Progenitor cell of endocrine pancreas (in vitro differentiated cells): ENCODE results near the gene GTPBP6. TPM values are rescaled to one million over a fixed set of nuclear protein-coding genes. Genes with fewer than 3 reads are reported as not detected.
"Not testable (repeated sequence)": the region's sequence is repeated elsewhere in the genome, so short reads cannot be mapped to it uniquely, and the experiment has no call there.

Experiments
- DNase-seq: peaks from one replicate; pipeline ENCODE4 v3.0.0; 2021; ENCODE audit warnings: low spot score; ENCODE audit not compliant: unreplicated experiment
- H3K27ac Mint-ChIP-seq: 2 replicates; pipeline ENCODE4 v1.8.0; 2021; ENCODE audit warnings: mild to moderate bottlenecking, moderate library complexity, mixed read lengths
- H3K27me3 Mint-ChIP-seq: 2 replicates; pipeline ENCODE4 v1.8.0; 2021; ENCODE audit warnings: mixed read lengths
- H3K36me3 Mint-ChIP-seq: 2 replicates; pipeline ENCODE4 v1.8.0; 2022; ENCODE audit warnings: mixed read lengths; ENCODE audit not compliant: insufficient read depth
- H3K4me1 Mint-ChIP-seq: 2 replicates; pipeline ENCODE4 v1.8.0; 2021; ENCODE audit warnings: low read depth, mixed read lengths
- H3K4me3 Mint-ChIP-seq: 2 replicates; pipeline ENCODE4 v1.8.0; 2021; ENCODE audit warnings: low read depth, mild to moderate bottlenecking, moderate library complexity, mixed read lengths
- H3K9me3 Mint-ChIP-seq: 2 replicates; pipeline ENCODE4 v1.8.0; 2021; ENCODE audit warnings: low read depth, mixed read lengths
- CTCF ChIP-seq: fragments of 200-600 bp; sonication (generic); IDR thresholded peaks from one replicate; pipeline ENCODE4 v1.5.0; 2021; ENCODE audit warnings: antibody characterized with exemption, mild to moderate bottlenecking; ENCODE audit not compliant: unreplicated experiment
- total RNA-seq: library from RNA; stranded (reverse); gene quantifications from 2 replicates; pipeline ENCODE4 v1.2.1, GENCODE V29; 2021

GTPBP6 gene
- total RNA-seq, 1 donor from 2014 or later: 72.7 TPM

GRCh38 chrX:311156-312129, 7.2 kb downstream of the GTPBP6 start:
- no peaks in the 10 kb centered on the region for H3K4me1 Mint-ChIP-seq
- H3K4me3 Mint-ChIP-seq: no peak overlapping the region
- TF ChIP-seq CTCF: no peak
- no peaks in the 10 kb centered on the region for H3K9me3 Mint-ChIP-seq
- no peak for DNase-seq
- peak overlapping the region; percentile 84 for H3K27ac Mint-ChIP-seq
- H3K27me3 Mint-ChIP-seq: no peaks in the 10 kb centered on the region
- peaks cover 21% of the 10 kb centered on the region for H3K36me3 Mint-ChIP-seq

DNA sequence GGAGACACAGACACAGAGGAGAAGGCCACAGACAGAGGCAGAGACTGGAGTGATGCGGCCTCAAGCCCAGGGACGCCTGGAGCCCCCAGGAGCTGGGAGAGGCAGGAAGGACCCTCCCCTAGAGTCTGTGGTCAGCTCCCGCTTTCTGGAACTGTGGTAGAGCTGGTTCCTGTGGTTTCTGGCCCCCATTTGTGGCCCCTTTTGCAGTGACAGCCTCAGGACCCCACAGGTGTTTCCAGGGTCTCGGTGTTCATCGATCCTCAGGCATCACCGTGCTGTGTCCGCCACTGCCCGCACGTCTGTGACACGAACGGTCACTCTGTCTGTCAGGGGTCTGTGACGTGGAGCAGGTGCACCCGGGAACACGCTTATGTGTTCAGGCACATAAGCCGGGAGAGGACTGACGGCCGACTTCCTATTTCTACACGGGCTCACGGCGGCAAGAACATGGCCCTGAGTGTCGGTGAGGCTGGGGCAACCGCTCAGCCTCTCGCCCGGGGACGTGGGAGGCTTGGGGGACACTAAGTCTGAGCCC, 7.9 kb downstream of the GTPBP6 start:
- H3K9me3 Mint-ChIP-seq: no peaks in the 10 kb centered on the region
- no peak for DNase-seq
- H3K4me3 Mint-ChIP-seq: no peak overlapping the region
- H3K27me3 Mint-ChIP-seq: no peaks in the 10 kb centered on the region
- no peak for TF ChIP-seq CTCF
- H3K4me1 Mint-ChIP-seq: no peaks in the 10 kb centered on the region
- H3K27ac Mint-ChIP-seq: no peak overlapping the region
- peaks cover 25% of the 10 kb centered on the region for H3K36me3 Mint-ChIP-seq

DNA sequence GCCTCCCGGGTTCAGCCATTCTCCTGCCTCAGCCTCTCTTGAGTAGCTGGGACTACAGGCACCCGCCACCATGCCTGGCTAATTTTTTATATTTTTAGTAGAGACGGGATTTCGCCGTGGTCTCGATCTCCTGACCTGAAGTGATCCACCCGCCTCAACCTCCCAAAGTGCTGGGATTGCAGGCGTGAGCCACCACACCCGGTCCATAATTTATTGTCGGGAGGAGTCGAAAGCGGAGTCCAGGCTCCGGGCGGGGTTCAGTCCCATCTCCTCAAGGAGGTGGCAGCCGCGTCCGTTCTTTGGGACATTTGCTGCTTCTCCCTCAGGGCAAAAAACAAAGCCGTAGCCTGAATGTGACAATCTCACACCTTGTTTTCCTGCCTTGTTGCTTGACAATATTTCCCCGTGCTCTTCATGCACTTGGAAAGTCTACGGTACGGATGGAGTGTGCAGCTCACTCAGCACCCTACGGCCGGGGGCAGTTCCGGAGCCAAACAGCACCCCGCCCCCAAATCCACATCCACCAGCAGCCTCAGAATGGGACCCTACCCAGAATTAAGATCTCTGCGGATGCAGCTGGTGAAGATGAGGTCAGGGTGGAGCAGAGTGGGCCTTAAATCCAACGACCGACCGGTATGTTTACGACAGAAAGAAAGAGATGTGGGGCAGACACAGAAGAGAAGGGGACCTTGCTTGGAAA, 9.6 kb downstream of the GTPBP6 start:
- Mint-ChIP-seq H3K27ac (no peak overlapping the region), H3K36me3 (peaks cover 33% of the 10 kb centered on the region), H3K27me3 (no peaks in the 10 kb centered on the region), H3K4me3 (no peak overlapping the region), H3K9me3 (no peaks in the 10 kb centered on the region), H3K4me1 (no peaks in the 10 kb centered on the region)
- no peak for DNase-seq
- no peak for TF ChIP-seq CTCF

DNA sequence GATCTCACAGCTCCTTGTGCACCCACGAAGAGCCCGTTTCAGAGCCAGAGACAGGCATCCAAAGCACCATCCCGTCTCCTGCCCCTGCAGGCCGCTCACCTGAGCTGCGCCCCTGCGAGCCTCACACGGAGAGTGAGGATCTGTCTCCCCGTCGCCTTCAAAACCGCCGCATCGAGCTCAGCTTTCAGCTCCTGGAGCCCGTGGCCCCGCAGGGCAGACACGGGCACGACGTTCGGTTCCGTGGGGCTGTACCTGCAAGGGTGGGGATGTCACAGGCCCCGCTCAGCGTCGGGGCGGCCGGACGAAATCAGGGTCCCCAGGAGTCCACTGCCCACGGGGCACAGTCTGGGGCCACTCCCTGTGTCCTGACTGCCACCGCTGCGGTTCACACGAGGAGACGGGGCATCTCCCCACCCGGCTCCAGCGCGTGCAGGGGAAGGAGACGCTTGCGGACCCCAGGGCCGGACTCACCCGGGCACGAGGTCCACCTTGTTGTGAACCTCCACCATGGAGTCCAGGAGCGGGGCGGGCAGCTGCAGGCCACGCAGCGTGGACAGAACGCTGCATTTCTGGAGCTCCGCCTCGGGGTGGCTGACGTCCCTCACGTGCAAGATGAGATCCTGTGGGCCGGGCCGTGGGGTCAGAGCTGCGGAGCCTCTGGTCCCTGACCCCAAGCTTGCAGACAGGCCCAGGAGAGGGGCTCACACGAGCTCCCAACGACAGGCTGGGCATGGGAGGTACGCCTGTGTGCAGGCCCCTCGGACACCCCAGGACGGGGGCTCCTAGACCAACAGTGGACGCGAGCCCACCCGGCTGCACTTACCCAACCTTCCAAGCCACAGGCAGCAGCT, 11.1 kb downstream of the GTPBP6 start:
- Mint-ChIP-seq H3K4me3 (no peak overlapping the region), H3K9me3 (no peaks in the 10 kb centered on the region), H3K36me3 (peaks cover 34% of the 10 kb centered on the region), H3K4me1 (no peaks in the 10 kb centered on the region), H3K27me3 (no peaks in the 10 kb centered on the region), H3K27ac (peak overlapping the region; percentile 84)
- TF ChIP-seq CTCF: peak; percentile 27
- DNase-seq: no peak

GRCh38 chrX:306614-307251, 11.9 kb downstream of the GTPBP6 start:
- not testable (repeated sequence) for H3K4me3 Mint-ChIP-seq, H3K27me3 Mint-ChIP-seq, H3K4me1 Mint-ChIP-seq, DNase-seq, H3K9me3 Mint-ChIP-seq
- H3K27ac Mint-ChIP-seq: peak overlapping the region; percentile 84
- peaks cover 32% of the 10 kb centered on the region for H3K36me3 Mint-ChIP-seq

- H3K4me1 Mint-ChIP-seq, H3K27me3 Mint-ChIP-seq, DNase-seq, H3K9me3 Mint-ChIP-seq, H3K4me3 Mint-ChIP-seq: not testable (repeated sequence)
- H3K36me3 Mint-ChIP-seq: peaks cover 35% of the 10 kb centered on the region
- H3K27ac Mint-ChIP-seq: peak overlapping the region; percentile 16
Measured at GRCh38 chrX:305781-306613, 12.6 kb downstream of the GTPBP6 start.
